Ishikawa (cell line): ENCODE results near the gene SPAG9.

ENCODE experiments used
- REST ChIP-seq: IDR thresholded peaks from 2 replicates; pipeline ENCODE4 v1.6.1; 2012; ENCODE audit warnings: low read depth, mild to moderate bottlenecking
- TAF1 ChIP-seq: IDR thresholded peaks from 2 replicates; pipeline ENCODE4 v1.6.1; 2012; ENCODE audit warnings: low read depth, mild to moderate bottlenecking
- TCF12 ChIP-seq: IDR thresholded peaks from 2 replicates; pipeline ENCODE4 v1.6.1; 2012; ENCODE audit warnings: low read depth
- ZBTB7A ChIP-seq: IDR thresholded peaks from 2 replicates; pipeline ENCODE4 v1.6.1; 2012; ENCODE audit warnings: low read depth

DNA sequence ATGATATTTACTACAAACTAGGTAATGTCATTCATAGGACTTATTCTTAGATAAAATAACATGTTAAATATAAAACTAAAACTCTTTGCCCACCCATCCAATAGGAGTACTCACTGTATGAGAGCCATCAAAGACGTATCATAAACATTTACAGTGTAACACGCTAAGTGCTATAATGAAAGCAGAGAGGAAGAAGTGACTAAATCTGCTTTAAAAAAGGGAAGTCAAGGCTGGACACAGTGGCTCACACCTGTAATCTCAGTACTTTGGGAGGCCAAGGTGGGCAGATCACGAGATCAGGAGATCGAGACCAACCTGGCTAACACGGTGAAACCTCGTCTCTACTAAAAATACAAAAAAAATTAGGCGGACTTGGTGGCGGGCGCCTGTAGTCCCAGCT lies 32.4 kb downstream of the SPAG9 start:
- TF ChIP-seq ZBTB7A (no peak), TAF1 (no peak), TCF12 (no peak), REST (no peak)
